ENCODE results near the gene AADACL3. TPM values are rescaled to one million over a fixed set of nuclear protein-coding genes. Genes with fewer than 3 reads are reported as not detected.

AADACL3 gene
- total RNA-seq, 1 donor from 2014 or later, result not detected

DNA sequence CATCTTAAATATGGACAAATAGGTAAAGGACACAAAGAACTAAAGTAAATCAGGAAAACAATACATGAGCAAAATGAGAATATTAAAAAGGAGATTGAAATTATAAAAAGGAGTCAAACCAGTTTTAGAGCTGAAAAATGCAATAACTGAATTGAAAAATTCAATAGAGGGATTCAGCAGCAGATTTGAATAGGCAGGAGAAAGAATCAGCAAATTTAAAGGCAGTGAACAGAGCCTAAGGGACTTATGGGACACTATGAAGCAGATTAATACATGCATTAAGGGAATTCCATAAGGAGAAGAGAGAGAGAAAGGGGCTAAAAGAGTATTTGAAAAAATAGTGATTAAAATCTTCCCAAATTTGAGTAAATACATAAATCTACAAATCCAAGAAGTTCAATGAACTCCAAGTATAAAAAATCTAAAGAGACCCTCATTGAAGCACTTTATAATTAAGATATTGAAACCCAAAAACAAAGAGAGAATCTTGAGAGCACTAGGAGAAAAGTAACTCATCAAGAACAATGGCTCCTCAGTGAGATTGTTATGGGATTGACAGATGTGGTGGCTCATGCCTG, 33.0 kb downstream of the AADACL3 start:
- DNase-seq (ENCODE audit: low spot score in 2 of 2, unreplicated experiment in 2 of 2), result no peak
- peaks cover 1% of the 10 kb centered on the region for H3K4me1 Mint-ChIP-seq
- H3K36me3 Mint-ChIP-seq, result no peaks in the 10 kb centered on the region
- TF ChIP-seq, protein P1, sequence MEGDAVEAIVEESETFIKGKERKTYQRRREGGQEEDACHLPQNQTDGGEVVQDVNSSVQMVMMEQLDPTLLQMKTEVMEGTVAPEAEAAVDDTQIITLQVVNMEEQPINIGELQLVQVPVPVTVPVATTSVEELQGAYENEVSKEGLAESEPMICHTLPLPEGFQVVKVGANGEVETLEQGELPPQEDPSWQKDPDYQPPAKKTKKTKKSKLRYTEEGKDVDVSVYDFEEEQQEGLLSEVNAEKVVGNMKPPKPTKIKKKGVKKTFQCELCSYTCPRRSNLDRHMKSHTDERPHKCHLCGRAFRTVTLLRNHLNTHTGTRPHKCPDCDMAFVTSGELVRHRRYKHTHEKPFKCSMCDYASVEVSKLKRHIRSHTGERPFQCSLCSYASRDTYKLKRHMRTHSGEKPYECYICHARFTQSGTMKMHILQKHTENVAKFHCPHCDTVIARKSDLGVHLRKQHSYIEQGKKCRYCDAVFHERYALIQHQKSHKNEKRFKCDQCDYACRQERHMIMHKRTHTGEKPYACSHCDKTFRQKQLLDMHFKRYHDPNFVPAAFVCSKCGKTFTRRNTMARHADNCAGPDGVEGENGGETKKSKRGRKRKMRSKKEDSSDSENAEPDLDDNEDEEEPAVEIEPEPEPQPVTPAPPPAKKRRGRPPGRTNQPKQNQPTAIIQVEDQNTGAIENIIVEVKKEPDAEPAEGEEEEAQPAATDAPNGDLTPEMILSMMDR (IDR thresholded peaks at IDR 0.05; ENCODE audit: unreplicated experiment), result no peak
- H3K9me3 Mint-ChIP-seq, result peaks cover 42% of the 10 kb centered on the region
- H3K27me3 Mint-ChIP-seq (ENCODE audit: low read depth), result peaks cover 14% of the 10 kb centered on the region
- no peak overlapping the region for H3K4me3 Mint-ChIP-seq
- H3K27ac Mint-ChIP-seq, result no peak overlapping the region

DNA sequence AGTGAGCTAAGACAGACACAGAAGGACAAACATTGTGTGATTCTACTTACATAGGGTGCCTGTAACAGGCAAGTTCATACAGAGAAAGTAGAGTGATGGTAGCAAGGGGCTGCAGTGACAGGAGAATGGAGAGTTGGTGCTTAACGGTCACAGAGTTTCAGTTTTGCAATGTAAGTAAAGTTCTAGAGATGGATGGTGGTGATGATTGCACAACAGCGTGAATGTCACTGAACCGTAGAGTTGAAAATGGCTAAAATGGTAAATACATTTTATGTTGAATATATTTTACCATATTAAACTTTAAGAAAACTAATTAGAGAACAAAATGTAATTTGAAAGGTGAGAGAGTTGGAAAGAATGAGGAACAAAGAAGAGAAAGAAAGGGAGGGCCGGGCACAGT, 38.8 kb downstream of the AADACL3 start:
- no peak overlapping the region for H3K27ac Mint-ChIP-seq
- no peak for DNase-seq (ENCODE audit: low spot score in 2 of 2, unreplicated experiment in 2 of 2)
- H3K27me3 Mint-ChIP-seq (ENCODE audit: low read depth), result peaks cover 28% of the 10 kb centered on the region
- no peak overlapping the region for H3K4me3 Mint-ChIP-seq
- peaks cover 18% of the 10 kb centered on the region for H3K9me3 Mint-ChIP-seq
- TF ChIP-seq, protein P1 (IDR thresholded peaks at IDR 0.05; ENCODE audit: unreplicated experiment), result no peak
- no peaks in the 10 kb centered on the region for H3K36me3 Mint-ChIP-seq
- peaks cover 2% of the 10 kb centered on the region for H3K4me1 Mint-ChIP-seq

DNA sequence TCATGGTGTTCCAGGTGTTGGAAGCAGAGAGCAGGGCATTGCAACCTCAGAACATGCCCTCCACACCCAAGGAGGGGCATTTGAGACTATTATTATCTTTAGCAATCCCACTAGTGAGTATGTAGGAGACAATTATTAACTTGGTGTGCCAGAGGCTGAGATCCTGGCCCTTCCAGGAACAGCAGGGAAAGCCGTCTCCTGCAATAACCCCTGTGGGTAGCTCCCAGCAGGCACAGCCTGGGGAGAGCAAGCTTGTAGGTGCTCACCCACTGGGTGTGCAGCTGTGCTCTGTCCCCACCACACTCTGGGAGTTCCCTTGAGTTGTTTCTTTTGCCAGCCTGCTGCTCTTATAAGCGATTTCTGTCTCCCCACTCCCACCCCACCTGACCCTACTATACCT, 40.4 kb downstream of the AADACL3 start:
- Mint-ChIP-seq H3K36me3 (no peaks in the 10 kb centered on the region), H3K9me3 (peaks cover 4% of the 10 kb centered on the region), H3K4me3 (no peak overlapping the region), H3K27ac (no peak overlapping the region), H3K4me1 (peaks cover 4% of the 10 kb centered on the region), H3K27me3 (ENCODE audit: low read depth) (peaks cover 33% of the 10 kb centered on the region)
- DNase-seq (ENCODE audit: low spot score in 2 of 2, unreplicated experiment in 2 of 2), result no peak
- TF ChIP-seq, protein P1 (IDR thresholded peaks at IDR 0.05; ENCODE audit: unreplicated experiment), result no peak

DNA sequence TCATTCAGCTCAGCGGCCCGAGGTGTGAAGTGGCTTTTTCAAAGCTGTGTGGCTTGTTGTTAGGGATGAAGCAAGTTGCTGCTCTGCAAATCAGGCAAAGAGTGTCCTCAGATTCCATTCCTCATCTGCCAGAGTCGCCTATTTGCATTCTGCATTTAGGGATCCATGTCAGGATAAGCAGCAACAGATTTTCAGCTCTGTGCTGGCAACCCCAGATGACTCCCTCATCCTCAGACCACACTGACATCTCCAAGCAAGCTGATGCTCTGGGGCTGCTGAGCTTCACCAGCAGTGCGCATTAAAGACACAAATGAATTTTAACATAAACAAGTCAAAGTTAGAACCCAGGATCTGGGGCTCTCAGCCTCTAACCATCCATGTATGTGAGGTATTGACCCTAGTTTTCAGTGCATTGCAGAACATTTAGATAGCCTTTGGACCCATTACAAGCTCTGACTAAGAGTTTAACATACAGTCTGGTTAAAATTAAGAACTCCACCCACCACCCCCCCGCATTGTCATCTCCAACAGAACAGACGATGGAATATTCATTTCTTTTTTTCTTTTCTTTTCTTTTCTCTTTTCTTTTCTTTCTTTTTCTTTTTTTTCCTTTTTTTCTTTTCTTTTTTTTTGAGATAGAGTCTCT, 41.0 kb downstream of the AADACL3 start:
- H3K4me1 Mint-ChIP-seq, result peaks cover 4% of the 10 kb centered on the region
- H3K4me3 Mint-ChIP-seq, result no peak overlapping the region

DNA sequence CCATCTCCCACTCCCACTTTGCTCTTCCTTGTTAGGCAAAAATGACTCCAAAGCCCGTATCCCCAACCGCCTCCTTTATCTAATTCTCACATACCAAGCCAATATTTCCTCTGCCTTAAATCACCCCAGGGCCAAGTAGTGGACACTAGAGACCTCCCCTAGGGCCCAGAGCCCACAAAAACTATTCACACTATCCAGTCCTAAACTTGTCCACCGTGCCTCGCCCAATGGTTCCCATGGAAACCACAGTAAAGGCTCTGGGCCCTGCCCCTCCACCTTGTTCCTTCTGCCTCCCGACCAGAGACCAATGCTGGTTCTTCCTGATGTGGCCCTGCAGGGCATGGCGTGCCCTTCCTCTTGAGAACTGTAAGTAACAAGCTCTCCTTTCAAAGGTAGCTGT, 41.9 kb downstream of the AADACL3 start:
- peaks cover 4% of the 10 kb centered on the region for H3K9me3 Mint-ChIP-seq
- H3K4me1 Mint-ChIP-seq, result peaks cover 9% of the 10 kb centered on the region
- no peaks in the 10 kb centered on the region for H3K36me3 Mint-ChIP-seq
- TF ChIP-seq, protein P1 (IDR thresholded peaks at IDR 0.05; ENCODE audit: unreplicated experiment), result no peak
- peaks cover 33% of the 10 kb centered on the region for H3K27me3 Mint-ChIP-seq (ENCODE audit: low read depth)
- no peak overlapping the region for H3K4me3 Mint-ChIP-seq
- H3K27ac Mint-ChIP-seq, result no peak overlapping the region
- DNase-seq (ENCODE audit: low spot score in 2 of 2, unreplicated experiment in 2 of 2), result no peak

More for the DNA sequence above, 41.0 kb downstream of the AADACL3 start:
- Mint-ChIP-seq H3K36me3 (no peaks in the 10 kb centered on the region), H3K27ac (no peak overlapping the region), H3K27me3 (ENCODE audit: low read depth) (peaks cover 33% of the 10 kb centered on the region), H3K9me3 (peaks cover 4% of the 10 kb centered on the region)
- no peak for DNase-seq (ENCODE audit: low spot score in 2 of 2, unreplicated experiment in 2 of 2)
- TF ChIP-seq, protein P1 (IDR thresholded peaks at IDR 0.05; ENCODE audit: unreplicated experiment), result no peak
